H1 (cell line): ENCODE results near the gene GAB2. TPM values are rescaled to one million over a fixed set of nuclear protein-coding genes. Genes with fewer than 3 reads are reported as not detected.
A peak's percentile ranks its signal among the peaks of the same experiment; 100 is the strongest.

Source experiments
- CTBP2 ChIP-seq: IDR thresholded peaks from 2 replicates; pipeline ENCODE4 v1.7.0; 2011; ENCODE audit warnings: borderline replicate concordance, mild to moderate bottlenecking, moderate library complexity, mixed read lengths, low read length; ENCODE audit not compliant: insufficient read depth, insufficient read length
- CTCF ChIP-seq, 3 experiments: IDR thresholded peaks; 1 replicate in 2 of 3; 2 replicates in 1 of 3; pipeline versions ENCODE4 v1.5.1 to v1.6.1; 2011; ENCODE audit warnings: low read length in 3 of 3, mild to moderate bottlenecking in 3 of 3, inconsistent platforms in 2 of 3, low read depth in 1 of 3, moderate library complexity in 1 of 3; ENCODE audit not compliant: insufficient read depth in 1 of 3; ENCODE audit errors: control extremely low read depth in 1 of 3
- HDAC2 ChIP-seq, 2 experiments: fragments of 300-600 bp in 1 of 2; sonication (generic) in 1 of 2; IDR thresholded peaks; 2 replicates each; pipeline ENCODE4 v1.6.1; 2011 to 2012; ENCODE audit warnings: low read depth in 2 of 2, low read length in 2 of 2, mild to moderate bottlenecking in 2 of 2, moderate library complexity in 2 of 2, borderline replicate concordance in 1 of 2, inconsistent platforms in 1 of 2
- MAFK ChIP-seq: IDR thresholded peaks from 2 replicates; pipeline ENCODE4 v1.6.1; 2012; ENCODE audit warnings: low read depth, mild to moderate bottlenecking, improper control_type of control experiment, low read length
- NANOG ChIP-seq: IDR thresholded peaks from 2 replicates; pipeline ENCODE4 v1.6.1; 2011; ENCODE audit warnings: low read length, low read depth, mild to moderate bottlenecking, inconsistent platforms; ENCODE audit not compliant: insufficient read depth, poor library complexity, severe bottlenecking
- PHF8 ChIP-seq: fragments of 200-600 bp; sonication (generic); conservative IDR thresholded peaks from 2 replicates; pipeline ENCODE4 v1.7.1; 2012; ENCODE audit warnings: low read depth, mild to moderate bottlenecking, inconsistent platforms, low read length, moderate library complexity
- POLR2AphosphoS5 ChIP-seq: IDR thresholded peaks from 2 replicates; pipeline ENCODE4 v1.6.1; 2011; ENCODE audit warnings: low read depth, low read length
- SIRT6 ChIP-seq: IDR thresholded peaks from one replicate; pipeline ENCODE4 v1.7.1; 2012; ENCODE audit warnings: low read length, inconsistent platforms
- SP1 ChIP-seq: IDR thresholded peaks from 2 replicates; pipeline ENCODE4 v1.6.1; 2011; ENCODE audit warnings: low read depth, low read length
- polyA plus RNA-seq, 7 experiments: library from polyadenylated mRNA; depleted of rRNA in 3 of 7; stranded (reverse) in 5 of 7; unstranded in 2 of 7; fragments of >200 nt in 5 of 7; fragments of 200-250 nt in 2 of 7; gene quantifications; 1 replicate in 5 of 7; 2 replicates in 1 of 7; 4 replicates in 1 of 7; pipeline versions ENCODE4 v1.2.1 to v1.2.3, GENCODE V29; 2011 to 2013; ENCODE audit warnings: missing spikeins in 2 of 7, mixed read lengths in 2 of 7
- total RNA-seq: library from RNA; stranded (reverse); fragmentation: NEBNext Ultra II Directional; extraction: Animal tissue kit (Norgen Biotek cat#: 25700); gene quantifications from 2 replicates; pipeline ENCODE4 v1.2.1, GENCODE V29; 2021

GAB2 gene
- total and polyA plus RNA-seq, 2 of the 8 experiments (the other 6 are each of a cell fraction or from before 2014, with no cell fraction given), result 6.3 to 14.0 TPM

GRCh38 chr11:78417888-78418583 lies 416 bp upstream of the GAB2 start (continued):
- TF ChIP-seq HDAC2 (IDR thresholded peaks at IDR 0.05; ENCODE audit: borderline replicate concordance in 1 of 2, low read depth in 2 of 2, low read length in 2 of 2) (peak in 1 of 2 experiments; percentile 70; a peak in 1 of 4 replicates), CTCF (IDR thresholded peaks at IDR 0.05; ENCODE audit: control extremely low read depth in 1 of 3, insufficient read depth in 1 of 3, low read depth in 1 of 3, low read length in 3 of 3) (peak in 2 of 3 experiments; percentile 4 to 15; a peak in 2 of 4 replicates), POLR2AphosphoS5 (no peak), NANOG (peak; percentile 11), SP1 (0 out of 2 replicates have a peak, but pooled peaks have one; percentile 27), CTBP2 (peak; percentile 56), MAFK (no peak), PHF8 (peak; percentile 72), SIRT6 (no peak)
